HG02943 (cell line): ENCODE results near the gene TJP3.
"Not testable (repeated sequence)": the region's sequence is repeated elsewhere in the genome, so short reads cannot be mapped to it uniquely, and the experiment has no call there.

Experiments used
- ATAC-seq: cut with Tn5 transposase; IDR thresholded peaks from one replicate; pipeline ENCODE4 v1.9.1; 2021; ENCODE audit warnings: mild to moderate bottlenecking, low read depth, moderate library complexity; ENCODE audit not compliant: unreplicated experiment

Gene TJP3, protein sequence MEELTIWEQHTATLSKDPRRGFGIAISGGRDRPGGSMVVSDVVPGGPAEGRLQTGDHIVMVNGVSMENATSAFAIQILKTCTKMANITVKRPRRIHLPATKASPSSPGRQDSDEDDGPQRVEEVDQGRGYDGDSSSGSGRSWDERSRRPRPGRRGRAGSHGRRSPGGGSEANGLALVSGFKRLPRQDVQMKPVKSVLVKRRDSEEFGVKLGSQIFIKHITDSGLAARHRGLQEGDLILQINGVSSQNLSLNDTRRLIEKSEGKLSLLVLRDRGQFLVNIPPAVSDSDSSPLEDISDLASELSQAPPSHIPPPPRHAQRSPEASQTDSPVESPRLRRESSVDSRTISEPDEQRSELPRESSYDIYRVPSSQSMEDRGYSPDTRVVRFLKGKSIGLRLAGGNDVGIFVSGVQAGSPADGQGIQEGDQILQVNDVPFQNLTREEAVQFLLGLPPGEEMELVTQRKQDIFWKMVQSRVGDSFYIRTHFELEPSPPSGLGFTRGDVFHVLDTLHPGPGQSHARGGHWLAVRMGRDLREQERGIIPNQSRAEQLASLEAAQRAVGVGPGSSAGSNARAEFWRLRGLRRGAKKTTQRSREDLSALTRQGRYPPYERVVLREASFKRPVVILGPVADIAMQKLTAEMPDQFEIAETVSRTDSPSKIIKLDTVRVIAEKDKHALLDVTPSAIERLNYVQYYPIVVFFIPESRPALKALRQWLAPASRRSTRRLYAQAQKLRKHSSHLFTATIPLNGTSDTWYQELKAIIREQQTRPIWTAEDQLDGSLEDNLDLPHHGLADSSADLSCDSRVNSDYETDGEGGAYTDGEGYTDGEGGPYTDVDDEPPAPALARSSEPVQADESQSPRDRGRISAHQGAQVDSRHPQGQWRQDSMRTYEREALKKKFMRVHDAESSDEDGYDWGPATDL

GRCh38 chr19:3708207-3708931, at the start of gene TJP3:
Gene TJP3, plus strand, starts transcription at chr19:3708384. Its CDS starts 20,049 bp downstream, at chr19:3728433.
- ATAC-seq = no peak

GRCh38 chr19:3658870-3659745, 49.1 kb upstream of the TJP3 start:
- no peak for ATAC-seq

- ATAC-seq = no peak
These were observed 48.5 kb upstream of the TJP3 start for GRCh38 chr19:3659746-3660112.

DNA sequence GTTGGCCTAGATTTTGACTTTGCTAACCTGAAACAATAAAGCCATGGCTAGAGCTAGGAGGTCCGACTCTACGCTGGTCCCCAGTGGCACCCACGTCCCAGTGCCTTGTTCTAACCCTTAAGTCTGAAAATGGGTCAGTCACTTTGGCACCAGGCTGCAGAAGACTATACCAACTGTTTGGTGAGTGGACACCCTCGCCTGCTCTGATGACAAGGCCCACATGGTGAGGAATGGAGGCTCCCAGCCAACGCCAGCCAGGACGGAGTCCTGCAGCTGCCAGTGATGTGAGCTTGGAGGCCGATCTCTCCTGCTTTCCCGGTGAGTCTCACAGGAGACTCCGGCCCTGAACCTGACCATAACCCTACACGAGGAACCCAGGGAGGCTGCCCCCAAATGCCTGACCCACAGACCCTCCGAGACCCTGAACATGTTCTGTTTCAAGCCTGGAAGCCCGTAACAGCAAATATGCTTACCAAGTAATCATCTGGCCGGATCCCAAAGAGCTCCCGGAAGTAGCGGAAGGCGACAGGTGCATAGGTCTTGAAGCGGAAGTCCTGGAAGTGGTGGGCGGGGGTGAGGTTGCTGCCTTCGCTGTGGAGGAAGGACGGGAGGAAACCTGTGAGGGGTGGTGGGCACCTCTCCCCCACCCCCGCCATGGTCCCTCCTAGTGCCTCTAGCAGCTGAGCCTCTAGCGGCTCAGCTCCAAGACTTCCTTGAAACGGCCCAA, 47.5 kb upstream of the TJP3 start:
- no peak for ATAC-seq

GRCh38 chr19:3661284-3662238, 46.6 kb upstream of the TJP3 start:
- ATAC-seq = no peak

DNA sequence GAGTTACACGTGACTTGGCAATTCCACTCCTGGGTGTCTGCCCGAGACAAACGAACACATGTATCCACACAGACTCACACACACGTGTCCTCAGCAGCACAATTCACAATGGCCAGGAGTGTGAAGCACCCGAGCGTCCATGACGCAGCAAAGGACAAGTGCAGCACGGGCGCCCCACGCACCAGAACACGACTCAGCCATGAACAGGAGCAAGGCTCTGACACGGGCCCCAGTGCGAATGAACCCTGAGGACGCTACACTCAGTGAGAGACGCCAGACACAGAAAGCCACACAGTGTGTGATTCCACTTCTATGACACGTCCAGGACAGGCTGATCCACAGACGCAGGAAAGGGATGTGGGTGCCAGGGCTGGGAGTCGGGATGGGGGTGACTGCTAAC, 44.3 kb upstream of the TJP3 start:
- ATAC-seq = no peak

- no peak for ATAC-seq
These were observed 43.1 kb upstream of the TJP3 start for GRCh38 chr19:3664879-3665642.

GRCh38 chr19:3665681-3666544, 42.3 kb upstream of the TJP3 start:
- no peak for ATAC-seq

DNA sequence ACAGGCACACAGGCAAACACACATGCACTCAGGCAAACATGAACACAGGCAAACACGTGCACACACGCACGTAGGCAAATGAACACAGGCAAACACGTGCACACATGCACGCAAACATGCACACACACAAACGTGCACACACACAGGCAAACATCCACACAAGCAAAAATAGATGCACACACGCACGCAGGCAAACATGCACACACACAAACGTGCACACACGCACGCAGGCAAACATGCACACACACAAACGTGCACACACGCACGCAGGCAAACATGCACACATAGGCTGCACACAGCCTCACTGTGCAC, 41.7 kb upstream of the TJP3 start:
- ATAC-seq = not testable (repeated sequence)

DNA sequence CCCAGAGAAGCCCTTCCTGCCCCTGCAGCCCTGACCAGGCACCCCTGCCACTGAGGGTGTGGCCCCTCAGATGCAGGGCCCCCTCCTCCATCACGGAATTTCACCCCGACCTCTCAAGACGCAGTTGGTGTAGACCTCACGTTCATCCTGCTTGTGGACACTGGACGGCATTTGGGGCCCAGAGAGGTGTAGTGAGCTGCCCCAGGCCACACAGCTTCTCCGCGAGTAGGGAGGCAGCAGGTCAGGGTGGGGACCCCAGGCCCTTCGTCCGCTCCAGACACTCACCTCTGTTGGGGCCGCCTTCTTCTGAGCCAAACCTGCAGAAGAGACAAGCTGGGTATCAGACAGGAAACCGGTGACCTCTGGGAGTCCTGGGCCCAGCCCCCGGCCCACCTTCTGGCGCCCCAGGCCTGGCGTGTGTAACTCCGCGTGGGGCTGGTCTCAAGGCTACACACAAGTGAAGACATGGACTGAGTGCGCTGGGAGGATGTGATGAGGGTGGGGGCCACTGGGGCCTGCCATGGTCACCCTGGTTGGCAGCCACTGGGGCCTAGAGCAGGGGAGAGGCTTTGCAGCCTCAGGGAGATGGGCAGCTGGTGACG, 41.0 kb upstream of the TJP3 start:
- no peak for ATAC-seq

DNA sequence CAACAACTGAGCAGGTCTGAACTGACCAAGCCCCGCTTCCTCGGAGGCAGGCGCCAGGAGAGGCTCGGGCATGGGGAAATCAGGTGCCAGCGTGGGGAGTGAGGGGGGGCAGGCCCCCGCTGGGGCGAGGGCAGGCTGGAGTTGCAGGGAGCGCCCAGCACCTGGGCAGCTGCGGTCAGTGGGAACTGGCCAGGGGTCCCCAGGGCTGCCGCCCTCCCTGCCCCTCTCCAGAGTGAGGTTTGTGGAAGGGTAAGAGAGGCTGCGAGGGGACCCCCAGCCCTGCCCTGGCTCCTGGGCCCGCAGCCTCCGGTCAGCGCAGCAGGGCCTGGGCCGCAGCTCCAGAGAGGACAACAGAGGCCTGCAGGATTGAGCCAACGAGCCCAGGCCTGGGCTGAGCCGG, 40.4 kb upstream of the TJP3 start:
- ATAC-seq = no peak

DNA sequence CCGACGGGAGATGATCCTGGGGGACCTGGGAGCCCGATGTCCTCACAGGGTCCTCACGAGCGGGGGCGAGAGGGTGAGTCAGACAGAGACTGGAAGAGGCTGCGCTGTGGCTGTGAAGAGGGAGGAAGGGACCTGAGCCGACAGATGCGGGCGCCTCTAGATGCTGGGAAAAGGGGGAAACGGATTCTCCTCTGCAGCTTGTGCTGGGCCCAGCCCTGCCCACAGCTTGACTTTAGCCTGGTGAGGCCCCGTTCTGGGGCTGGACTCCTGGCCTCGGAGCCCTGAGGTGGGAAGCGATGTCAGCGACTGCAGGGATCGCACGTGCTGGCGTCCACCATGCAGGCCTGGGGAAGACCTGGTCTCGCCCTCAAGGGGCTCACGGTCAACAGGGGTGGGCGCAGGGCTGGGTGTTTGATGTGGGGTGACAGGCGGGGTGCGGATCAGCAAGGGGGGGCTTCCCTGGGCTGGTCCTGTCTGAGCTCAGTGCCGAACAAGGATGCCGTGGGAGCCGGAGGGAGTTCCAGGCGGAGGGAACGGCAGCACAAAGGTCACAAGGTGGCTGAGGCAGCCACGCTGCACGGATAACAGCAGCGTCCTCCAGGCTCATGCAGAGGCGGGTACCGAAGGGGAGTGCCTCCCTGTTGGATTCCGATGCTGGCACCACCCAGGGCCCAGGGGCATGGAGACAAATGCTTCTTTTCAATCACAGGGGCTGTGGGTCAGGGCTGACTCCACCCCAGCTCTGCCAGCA, 39.7 kb upstream of the TJP3 start:
- ATAC-seq = no peak

DNA sequence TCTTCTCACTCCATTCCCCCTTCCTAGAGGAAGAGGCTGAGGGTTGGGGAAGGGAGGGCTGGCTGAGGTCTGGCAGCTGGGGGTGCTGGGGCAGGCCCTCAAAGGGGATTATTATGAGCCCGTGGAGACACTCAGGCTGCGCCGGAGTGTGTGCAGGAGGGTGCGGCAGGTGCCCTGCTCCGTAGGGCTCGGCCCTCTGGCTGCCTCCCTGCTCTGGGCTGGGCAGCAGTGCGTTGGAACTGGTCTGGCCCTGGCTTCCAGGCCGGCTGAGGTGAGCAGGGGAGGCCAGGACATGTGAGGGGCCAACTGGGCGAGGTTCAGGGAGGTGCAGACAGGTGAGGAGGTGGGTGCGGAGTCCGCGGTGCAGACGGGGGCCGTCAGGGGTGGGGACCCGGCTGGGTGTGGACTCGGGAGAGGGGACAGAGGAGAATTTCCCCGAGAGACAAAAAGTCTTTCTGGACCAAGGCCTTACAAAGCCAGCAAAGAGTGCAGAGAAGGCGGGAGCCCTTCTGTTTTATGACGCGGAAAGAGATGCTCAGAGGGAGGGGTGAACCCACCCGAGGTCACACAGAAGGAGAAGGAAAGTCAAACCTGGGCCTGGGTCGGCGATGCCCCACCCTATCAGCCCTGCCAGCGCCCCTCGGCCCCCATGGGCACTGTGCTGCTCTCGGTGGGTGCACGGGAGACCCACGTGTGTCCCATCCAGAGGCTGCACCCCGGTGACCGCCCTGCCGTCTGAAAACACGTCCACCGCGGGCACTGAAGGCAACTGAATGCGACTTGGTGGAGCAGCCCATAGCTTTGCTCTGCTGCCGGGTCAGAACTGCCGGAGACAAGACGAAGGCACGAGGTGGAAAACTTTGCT, 38.9 kb upstream of the TJP3 start:
- no peak for ATAC-seq

DNA sequence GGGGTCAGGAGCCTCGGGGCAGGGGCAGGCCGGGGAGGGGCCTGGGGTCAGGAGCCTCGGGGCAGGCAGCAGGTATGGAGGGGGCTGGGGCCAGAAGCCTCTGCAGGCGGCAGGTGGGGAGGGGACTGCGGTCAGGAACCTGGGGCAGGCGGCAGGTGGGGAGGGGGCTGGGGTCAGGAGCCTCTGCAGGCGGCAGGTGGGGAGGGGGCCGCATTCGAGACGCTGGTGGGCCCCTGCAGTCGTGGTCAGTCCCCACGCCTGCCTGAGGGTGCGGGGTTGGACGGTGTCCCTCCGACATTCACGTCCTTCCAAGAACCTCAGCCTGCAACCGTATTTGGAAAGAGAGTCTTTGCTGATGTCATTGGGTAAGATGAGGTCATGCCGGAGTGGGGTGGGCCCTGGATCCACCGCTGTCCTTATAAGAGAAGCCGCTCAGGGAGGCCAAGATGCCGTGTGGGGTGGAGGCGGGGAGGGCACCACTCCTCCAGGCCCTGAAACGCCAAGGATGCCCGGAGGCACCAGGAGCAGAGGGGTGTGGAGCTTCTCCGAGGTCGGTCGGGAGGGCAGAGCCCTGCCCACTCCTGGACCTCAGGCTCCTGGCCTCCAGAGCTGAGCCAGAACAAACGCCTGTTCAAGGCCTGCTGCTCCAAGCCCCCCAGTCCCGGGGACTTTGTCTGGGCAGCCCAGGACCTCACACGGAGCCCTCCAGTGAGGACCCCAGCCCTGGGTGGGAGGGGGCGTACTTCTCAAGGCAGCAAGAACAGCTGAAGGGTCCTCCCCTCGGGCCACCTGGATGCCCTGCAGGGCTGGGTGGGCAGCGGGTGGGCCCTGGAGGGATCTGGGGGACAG, 38.0 kb upstream of the TJP3 start:
- ATAC-seq = no peak
